GM12801 (cell line): Measurements from ENCODE around the gene RAPSN.

ENCODE experiments used
- CTCF ChIP-seq: IDR thresholded peaks from one replicate; pipeline ENCODE4 v1.5.1; 2011; ENCODE audit warnings: control low read depth; ENCODE audit not compliant: insufficient read length; ENCODE audit errors: extremely low read depth

The RAPSN gene

GRCh38 chr11:47394322-47395222 lies 54.4 kb downstream of the RAPSN start:
- no peak for TF ChIP-seq CTCF

GRCh38 chr11:47394050-47394321 lies 55.0 kb downstream of the RAPSN start:
- TF ChIP-seq CTCF: no peak

- no peak for TF ChIP-seq CTCF
Observed at GRCh38 chr11:47393163-47394049, 55.5 kb downstream of the RAPSN start.

GRCh38 chr11:47392546-47393162 lies 56.3 kb downstream of the RAPSN start:
- TF ChIP-seq CTCF: no peak

- TF ChIP-seq CTCF: no peak
Observed at GRCh38 chr11:47391711-47392432, 57.1 kb downstream of the RAPSN start.

GRCh38 chr11:47391077-47391583 lies 57.8 kb downstream of the RAPSN start:
- TF ChIP-seq CTCF: no peak
